ENCODE measurements around the gene TTC7B. TPM values are rescaled to one million over a fixed set of nuclear protein-coding genes. Genes with fewer than 3 reads are reported as not detected.

Gene TTC7B
- total and polyA plus RNA-seq, 2 of the 8 experiments (the other 6 are each of a cell fraction or from before 2014, with no cell fraction given): 23.7 to 34.0 TPM

DNA sequence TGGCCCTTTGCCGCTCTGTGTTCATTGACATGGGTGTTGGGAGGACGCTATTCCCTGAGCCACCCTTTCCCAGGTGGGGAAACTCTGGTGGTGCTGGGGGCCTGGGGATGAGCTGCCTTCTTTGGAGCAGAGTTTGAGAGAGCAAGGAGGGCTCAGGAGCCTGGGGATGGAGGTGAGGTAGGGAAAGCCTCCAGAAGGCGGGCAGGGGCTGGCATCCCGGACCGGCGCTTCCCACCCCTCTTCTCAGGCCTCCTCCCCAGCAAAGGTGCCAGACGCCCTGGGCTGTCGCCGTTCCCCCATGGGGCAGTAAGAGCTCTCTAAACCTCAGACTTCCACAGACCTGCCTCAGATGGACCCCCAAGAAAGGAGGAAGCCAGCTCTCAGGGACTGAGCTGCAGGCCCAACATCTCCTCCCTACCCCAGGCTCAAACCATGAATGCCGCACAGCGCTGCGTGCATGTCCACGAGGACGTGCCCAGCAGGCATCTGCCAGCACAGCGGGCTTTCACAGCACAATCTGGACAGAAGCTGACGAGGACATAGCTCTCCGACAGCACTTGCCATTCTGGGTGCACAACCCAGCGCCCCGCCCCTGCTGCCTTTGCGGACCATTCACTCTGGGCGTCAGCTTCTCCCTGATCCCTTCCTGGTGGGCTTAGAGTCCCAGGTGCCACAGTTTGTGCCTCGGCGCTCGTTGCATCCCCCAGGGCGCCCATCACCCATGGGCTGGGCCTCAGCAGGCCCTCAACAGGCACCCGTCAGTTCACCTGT, 14.9 kb upstream of the TTC7B start (continued):
- TF ChIP-seq CTCF (IDR thresholded peaks at IDR 0.05; ENCODE audit: control extremely low read depth in 1 of 3, insufficient read depth in 1 of 3, low read depth in 1 of 3, low read length in 3 of 3) (no peak), EZH2 (IDR thresholded peaks at IDR 0.05; ENCODE audit: low read depth, low read length, severe bottlenecking) (no peak), RXRA (IDR thresholded peaks at IDR 0.05; ENCODE audit: insufficient read depth, low read depth, low read length) (no peak), POLR2A (IDR thresholded peaks at IDR 0.05; ENCODE audit: control extremely low read depth in 1 of 2, low read depth in 2 of 2, low read length in 2 of 2) (no peak), HDAC2 (IDR thresholded peaks at IDR 0.05; ENCODE audit: borderline replicate concordance in 1 of 2, low read depth in 2 of 2, low read length in 2 of 2) (no peak), CTBP2 (IDR thresholded peaks at IDR 0.05; ENCODE audit: borderline replicate concordance, insufficient read depth, insufficient read length, low read length) (no peak), PHF8 (conservative IDR thresholded peaks at IDR 0.05; ENCODE audit: low read depth, low read length) (no peak)
